HG03575 (cell line): ENCODE results near the gene PAK1.
"Not testable (repeated sequence)": the region's sequence is repeated elsewhere in the genome, so short reads cannot be mapped to it uniquely, and the experiment has no call there.

Experiments used
- ATAC-seq: cut with Tn5 transposase; IDR thresholded peaks from one replicate; pipeline ENCODE4 v1.9.1; 2021; ENCODE audit not compliant: unreplicated experiment, insufficient number of reproducible peaks, low FRiP score; ENCODE audit errors: extremely low read depth

PAK1 gene

GRCh38 chr11:77385255-77385771, 88.6 kb downstream of the PAK1 start:
- not testable (repeated sequence) for ATAC-seq

- ATAC-seq = no peak
These were observed 89.3 kb downstream of the PAK1 start for GRCh38 chr11:77384571-77384970.

DNA sequence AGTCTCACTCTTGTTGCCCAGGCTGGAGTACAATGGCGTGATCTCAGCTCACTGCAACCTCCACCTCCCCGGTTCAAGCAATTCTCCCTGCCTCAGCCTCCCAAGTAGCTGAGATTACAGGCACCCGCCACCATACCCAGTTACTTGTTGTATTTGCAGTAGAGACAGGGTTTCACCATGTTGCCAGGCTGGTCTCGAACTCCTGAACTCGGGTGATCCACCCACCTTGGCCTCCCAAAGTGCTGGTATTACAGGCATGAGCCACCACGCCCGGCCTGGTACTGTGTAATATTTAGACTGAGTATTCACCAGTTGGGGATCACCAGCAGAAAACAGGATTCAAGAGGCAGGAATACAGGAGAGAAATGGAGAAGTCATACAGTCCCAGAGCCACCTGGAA, 90.5 kb downstream of the PAK1 start:
- ATAC-seq = not testable (repeated sequence)

- ATAC-seq = no peak
These were observed 91.9 kb downstream of the PAK1 start for GRCh38 chr11:77381729-77382665.

GRCh38 chr11:77379934-77380333, 94.0 kb downstream of the PAK1 start:
- no peak for ATAC-seq

- no peak for ATAC-seq
These were observed 94.6 kb downstream of the PAK1 start for GRCh38 chr11:77379253-77379652.

GRCh38 chr11:77377734-77378133, 96.2 kb downstream of the PAK1 start:
- ATAC-seq = no peak

GRCh38 chr11:77375107-77375506, 98.8 kb downstream of the PAK1 start:
- ATAC-seq = no peak

GRCh38 chr11:77374611-77375031, 99.3 kb downstream of the PAK1 start:
- no peak for ATAC-seq

DNA sequence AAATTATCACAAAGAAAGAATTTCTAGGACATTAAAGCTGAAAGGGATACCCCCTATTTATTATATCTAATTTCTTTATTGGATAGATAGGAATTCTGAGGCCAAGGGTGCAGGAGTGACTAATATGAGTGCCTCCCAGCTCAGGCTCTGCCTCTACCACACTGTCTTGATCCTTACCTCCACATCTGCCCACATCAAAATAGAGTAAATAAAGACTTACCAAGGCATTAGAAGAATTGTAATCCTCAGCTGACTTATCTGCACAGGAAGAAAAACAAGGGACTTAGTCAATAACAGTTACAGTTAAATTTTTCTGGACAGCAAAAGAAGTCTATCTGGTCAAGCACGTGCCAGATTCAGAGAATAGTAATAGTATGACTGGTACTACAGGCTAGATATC, 99.8 kb downstream of the PAK1 start:
- no peak for ATAC-seq

DNA sequence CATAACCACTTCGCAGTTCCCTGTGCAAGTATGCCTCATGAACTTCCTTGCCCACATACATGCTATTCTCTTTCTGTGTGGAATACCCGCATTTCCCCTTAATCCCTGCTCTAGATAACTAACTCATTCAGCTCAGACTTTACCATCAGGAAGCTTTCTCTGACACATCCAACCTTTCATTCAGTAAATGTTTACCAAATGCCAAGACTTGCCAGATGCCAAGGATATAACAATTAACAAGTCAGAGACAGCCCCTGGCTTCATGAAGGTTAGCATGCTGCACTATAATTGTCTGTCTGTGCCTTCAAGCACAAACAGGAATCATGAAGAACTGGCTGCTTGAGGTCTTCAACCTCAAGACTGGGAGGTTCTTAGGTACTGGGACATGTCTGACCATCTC, 101.2 kb downstream of the PAK1 start:
- no peak for ATAC-seq

DNA sequence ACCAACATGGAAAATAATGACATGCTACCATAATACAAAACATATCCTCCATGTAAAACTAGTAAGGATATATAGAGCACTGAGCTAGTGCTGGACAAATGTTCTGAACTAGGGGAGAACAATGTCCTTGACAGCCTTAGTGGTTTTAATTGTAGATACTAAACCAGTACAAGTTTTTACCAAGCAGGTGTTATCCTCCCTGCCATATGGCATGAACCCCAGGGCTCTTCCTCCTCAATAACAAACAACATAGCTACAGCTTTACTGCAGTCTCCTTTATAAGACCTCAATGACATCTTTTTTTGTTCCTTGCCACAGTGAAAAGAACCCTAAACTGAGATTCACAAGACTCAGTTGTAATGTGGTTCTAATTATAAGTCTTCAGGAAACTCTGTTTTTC, 102.2 kb downstream of the PAK1 start:
- ATAC-seq = no peak

- no peak for ATAC-seq
These were observed 103.7 kb downstream of the PAK1 start for GRCh38 chr11:77370217-77370616.

GRCh38 chr11:77361184-77361583, 112.7 kb downstream of the PAK1 start:
- no peak for ATAC-seq

DNA sequence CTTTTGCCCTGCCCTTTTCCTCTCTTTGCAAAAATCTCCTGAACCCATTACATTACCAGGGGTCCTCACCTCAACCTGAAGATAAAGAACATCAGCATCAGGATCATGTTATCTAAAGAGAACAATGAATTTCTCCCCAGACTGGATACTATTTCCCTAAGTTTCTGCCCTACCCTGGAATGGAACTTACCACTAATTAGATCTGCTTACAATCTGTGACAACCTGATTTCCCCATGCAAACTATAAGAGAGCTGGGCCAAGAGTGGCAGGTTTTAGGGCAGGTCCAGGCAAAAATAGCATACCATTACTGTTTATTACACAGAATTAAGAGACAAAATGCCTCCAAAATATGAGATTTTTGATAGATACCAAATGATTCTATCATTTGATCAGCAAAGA, 114.4 kb downstream of the PAK1 start:
- no peak for ATAC-seq

DNA sequence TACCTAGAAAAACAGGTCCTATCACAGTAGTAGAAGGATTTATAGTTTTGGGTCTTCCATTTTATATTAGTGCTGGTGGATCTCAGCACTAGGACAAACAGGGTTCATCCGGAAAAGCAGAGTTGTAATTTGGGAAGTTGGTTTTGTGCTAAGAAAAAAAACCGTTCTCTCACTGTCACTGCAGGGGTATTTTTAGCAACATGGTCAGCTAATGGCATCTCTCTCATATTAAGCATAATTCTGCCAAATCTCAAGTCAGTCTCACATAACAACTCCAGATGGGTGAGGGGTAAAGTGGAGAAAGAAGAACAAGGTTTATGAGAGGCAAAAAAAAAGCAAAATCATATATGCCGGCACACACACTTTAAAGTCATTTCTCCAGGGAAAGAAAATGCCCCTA, 120.8 kb downstream of the PAK1 start:
- ATAC-seq = no peak

- ATAC-seq = no peak
These were observed 122.5 kb downstream of the PAK1 start for GRCh38 chr11:77351281-77351886.

- no peak for ATAC-seq
These were observed 125.9 kb downstream of the PAK1 start for GRCh38 chr11:77347948-77348347.

- no peak for ATAC-seq
These were observed 126.8 kb downstream of the PAK1 start for GRCh38 chr11:77346906-77347603.

GRCh38 chr11:77345621-77346020, 128.3 kb downstream of the PAK1 start:
- no peak for ATAC-seq
